NCI-H2029 treated with DMSO at 0.1 percent for 48 hours (cell line): ENCODE data around the gene PHEX.

Source experiments
- DNase-seq: peaks from one replicate; lab custom pipeline; 2025; lab: John Stamatoyannopoulos, UW

Gene PHEX

DNA sequence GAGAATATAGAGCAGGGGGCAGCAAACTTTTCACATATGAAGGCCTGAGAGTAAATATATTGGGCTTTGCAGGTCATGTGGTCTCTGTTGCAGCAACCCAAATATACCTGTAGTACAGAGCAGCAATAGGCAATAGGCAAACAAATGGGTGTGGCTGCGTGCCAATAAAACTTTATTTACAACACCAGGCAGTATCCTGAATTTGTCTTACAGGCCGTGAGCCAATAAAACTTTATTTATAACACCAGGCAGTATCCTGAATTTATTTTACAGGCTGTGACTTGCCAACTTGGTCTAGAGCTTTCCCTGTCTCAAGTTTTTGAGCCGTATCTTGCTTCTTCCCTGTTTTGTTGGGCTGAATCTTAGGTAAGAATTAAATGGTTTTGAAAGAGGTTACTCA is 118.2 kb downstream of the PHEX start:
- no peak for DNase-seq

DNA sequence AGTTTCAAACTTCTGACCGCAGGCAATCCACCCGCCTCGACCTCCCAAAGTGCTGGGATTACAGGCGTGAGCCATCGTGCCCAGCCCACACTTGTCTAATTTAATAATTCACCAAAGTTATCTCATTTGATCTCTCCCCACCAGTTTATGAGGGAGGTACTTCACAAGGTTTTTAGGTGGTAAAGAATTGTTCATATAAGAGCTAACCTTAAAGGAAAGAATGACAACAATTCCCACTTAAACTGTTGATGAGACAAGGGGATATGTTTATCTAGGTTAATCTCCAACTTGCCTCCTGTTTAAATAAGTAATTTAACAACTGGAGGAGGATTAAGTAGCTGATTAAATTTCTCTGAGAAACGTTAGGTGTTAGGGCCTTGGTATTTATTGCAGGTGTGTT is 123.0 kb downstream of the PHEX start:
- no peak for DNase-seq

DNA sequence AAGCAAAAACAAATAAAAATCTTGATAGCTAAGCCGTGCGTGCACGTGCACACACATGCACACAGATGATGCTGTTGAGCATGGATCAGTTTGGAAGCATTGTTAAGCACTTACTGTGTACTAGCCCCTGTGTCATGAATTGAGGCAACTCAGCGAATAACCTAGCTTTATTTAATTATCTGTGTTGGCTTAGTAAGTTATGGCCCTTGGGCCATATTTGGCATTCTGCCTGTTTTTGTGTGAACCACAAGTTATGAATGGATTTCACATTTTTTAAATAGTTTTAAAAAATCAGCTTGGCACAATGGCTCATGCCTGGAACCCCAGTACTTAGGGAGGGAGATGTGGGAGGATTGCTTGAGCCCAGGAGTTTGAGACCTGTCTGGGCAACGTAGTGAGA is 126.9 kb downstream of the PHEX start:
- DNase-seq: no peak

DNA sequence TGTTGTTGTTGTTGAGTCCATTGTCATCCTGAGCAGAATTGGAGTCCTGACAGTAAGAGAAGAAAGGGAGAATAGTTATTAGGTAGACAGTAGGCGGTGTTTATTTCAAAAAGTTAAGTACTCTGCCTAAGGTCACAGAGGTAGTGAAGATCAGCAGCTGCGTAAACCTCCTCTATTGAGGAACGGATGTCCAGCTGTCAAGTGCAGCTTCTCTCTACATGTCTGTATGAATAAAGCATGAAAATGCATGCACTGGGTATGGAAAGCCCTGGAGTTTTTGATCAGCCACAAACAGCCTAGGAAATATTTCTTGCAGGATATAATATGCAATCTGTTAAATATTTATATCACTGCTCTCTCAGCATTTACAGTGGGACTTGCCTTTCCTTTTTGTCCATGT is 131.2 kb downstream of the PHEX start:
- DNase-seq: no peak

DNA sequence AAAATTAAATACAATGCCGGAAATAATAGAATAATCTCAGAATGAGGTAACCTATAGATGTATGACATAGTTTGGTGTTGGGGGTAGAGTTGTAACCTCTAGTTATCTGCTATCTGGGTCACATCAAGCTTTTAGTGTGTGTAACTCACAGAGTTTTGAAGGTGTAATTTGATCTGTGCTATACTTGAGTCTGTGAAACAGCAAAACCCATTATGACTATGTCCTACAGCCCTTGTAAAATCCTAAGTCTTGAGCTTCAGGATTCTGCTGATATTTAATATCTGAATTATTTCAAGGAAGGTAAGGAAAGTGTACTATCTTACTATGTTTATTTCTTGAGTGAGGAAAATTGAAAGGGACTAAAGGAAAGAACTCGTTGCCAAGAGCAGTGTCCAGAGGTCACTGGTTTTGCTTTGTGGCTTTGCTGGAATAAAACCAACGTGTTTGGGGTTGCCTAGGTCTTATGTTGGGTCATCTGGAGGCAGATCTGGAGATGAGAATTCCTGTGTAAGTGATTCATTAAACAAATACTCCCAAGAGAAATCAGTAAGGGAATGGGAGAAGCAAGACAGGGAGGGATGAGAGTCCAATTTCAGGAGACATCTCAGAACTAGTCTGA is 132.8 kb downstream of the PHEX start:
- DNase-seq: no peak

DNA sequence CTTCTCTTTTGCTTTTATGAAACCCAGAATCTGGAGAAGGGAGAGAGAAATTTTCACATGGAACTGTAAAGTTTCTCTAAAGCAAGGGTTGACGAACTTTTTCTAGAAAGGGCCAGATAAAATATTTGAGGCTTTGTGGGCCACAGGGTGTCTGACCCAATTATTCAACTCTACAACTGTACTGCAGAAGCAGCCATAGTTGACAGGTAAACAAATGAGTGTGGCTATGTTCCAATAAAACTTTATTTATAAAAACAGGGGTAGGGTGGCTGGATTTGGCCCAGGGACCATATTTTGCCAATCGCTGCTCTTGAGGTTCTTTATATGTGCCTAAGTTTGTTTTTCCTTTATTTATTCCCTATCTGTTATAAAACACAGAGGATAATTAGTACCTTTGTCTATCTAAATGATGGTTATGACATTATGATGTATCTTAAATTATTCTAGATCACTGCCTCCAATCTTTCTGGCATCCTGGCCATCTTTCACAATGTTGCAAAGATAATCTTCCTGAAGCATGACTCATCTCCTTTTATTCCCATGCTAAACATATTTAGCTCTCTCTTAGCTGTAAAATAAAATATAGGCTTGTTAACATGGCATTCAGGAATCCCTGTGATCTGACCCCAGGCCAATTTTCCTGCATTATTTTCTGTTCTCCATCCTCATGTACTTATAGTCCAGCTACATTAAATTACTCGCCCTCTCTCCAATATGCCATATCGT is 133.8 kb downstream of the PHEX start:
- no peak for DNase-seq

DNA sequence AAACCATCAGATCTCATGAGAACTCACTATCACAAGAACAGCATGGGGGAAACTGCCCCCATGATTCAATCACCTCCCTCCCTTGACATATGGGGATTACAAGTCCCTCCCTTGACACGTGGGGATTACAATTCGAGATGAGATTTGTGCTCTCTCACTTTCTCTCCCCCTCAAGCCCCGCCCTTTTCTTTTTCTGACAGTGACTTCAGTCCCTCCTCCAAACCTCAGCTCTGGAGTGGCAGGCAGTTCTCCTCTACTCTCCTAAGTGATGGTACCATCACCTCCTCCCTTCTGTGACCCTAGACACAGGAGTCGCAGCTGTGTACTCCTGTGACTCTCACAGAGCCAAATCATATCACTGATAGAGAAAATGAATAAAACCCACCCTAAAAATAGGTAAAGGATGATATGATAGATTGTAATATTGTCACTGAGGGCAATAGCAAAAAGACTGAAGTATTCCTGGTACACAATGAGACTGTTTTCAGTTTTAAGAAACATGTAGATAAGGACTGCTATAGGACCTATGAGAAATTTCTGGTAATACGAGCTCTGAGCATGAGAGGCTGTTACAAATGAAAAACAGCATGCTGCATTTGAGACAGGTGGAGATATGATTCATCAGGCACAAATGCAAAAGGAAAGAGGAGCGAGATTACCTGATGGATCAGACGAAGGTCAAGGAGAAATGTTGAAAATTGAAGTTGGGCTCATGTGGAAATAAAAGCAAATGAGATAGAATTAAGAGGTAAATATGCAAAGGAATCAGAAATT is 139.3 kb downstream of the PHEX start:
- no peak for DNase-seq

DNA sequence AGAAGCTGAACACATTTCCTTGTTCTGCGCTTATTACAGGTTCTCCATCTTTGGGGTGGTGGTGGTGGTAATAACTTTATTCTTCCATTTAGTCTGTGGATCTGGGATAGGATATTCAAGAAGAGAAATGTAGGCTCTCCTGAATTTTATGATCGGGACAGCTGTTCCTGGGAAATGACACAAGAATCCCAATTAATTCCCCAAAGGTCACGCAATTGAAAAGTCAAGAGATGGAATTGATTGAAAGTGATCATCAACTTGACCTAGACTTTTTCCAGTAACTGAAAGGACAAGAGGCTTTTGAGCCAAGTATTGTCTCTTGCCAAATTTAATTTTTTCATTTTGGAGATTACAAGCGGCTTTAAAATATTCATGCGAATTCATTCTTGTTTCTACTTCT is 141.8 kb downstream of the PHEX start:
- no peak for DNase-seq

DNA sequence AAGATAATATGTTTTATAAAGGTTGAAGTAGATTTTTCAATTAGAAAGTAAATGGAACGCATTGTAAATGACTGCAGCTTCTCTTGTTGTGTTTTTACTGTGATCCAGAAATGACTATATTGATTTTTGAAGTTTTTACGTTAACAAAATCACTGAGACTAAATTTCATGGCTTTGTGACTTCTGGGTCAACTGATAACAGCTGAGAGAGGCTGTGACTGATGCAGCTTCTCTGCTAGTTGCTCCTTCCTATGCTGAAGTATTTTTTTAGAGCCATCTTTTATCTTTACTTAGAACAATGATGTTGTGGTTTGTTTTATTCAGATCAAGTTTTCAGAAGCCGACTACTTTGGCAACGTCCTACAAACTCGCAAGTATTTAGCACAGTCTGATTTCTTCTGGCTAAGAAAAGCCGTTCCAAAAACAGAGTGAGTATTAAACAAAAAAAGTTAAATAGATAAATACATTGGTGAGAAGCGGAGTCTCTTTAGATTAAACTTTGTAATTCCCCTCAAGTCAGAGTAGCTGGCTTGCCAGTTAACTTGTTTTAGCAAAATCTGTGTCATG is 145.9 kb downstream of the PHEX start:
- DNase-seq: no peak

DNA sequence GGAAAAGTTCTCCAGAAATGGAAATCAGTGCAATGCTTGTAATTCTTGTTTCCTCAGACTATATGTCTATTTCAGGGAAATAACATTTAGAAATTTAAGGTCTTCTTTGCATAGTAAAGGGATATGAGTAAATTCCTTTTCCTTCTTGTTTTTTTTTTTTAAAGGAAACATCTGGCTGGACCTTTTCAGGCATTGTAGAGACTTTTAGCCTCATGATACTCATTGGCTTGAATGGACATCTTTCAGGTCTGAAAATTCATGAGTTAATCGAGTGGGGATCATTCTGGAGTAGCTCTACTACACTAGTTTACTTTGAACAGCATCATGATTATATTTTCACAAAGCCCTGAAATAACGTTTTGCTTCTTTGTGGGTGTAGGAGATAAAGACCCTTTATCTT is 152.0 kb downstream of the PHEX start:
- no peak for DNase-seq

DNA sequence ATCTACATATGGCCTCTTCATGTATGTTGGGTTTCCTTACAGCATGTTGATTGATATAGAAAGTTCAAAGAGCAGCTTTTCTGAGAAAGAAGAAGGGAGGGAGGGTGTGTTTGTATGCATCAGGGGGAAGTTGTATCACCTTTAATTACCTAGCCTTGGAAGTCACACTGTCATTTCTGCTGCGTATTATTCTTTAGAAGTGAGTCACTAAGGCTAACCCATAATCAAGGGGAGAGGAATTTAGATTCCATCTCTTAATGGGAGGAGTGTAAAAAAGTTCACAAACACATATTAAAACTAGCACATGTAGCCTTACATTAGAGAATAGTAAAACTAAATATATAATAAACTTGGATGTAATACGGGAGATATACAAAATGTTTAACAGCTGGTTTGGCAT is 154.0 kb downstream of the PHEX start:
- no peak for DNase-seq

DNA sequence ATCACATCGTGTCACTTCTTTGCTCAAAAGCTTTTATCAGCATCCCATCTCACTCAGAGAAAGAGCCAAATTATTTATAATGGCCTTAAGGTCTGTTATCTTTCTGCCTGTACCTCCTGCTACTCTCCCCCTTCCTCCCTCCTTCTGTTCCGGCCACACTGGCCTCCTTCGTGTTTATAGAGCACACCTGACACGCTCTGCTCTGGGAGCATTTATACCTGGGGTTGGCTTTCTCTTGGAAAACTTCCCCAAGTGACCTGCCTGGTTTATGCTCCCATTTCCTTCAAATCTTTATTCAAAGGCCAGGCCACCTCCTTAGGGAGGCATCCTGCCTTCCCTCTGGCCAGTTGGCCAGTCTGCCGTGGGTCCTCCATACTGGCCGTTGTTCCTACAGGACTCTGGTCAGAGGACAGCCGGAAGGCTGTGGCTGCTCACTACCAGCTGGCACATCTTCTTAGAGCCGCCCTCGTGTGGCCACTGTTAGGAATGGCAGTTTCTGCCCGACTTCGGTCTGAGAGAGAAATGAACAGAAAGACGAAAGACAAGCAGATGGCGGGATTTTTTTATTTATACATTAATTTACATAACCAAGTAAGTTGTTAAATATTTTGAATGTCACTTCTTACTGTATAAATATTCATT is 160.4 kb downstream of the PHEX start:
- peak; percentile 1 for DNase-seq

DNA sequence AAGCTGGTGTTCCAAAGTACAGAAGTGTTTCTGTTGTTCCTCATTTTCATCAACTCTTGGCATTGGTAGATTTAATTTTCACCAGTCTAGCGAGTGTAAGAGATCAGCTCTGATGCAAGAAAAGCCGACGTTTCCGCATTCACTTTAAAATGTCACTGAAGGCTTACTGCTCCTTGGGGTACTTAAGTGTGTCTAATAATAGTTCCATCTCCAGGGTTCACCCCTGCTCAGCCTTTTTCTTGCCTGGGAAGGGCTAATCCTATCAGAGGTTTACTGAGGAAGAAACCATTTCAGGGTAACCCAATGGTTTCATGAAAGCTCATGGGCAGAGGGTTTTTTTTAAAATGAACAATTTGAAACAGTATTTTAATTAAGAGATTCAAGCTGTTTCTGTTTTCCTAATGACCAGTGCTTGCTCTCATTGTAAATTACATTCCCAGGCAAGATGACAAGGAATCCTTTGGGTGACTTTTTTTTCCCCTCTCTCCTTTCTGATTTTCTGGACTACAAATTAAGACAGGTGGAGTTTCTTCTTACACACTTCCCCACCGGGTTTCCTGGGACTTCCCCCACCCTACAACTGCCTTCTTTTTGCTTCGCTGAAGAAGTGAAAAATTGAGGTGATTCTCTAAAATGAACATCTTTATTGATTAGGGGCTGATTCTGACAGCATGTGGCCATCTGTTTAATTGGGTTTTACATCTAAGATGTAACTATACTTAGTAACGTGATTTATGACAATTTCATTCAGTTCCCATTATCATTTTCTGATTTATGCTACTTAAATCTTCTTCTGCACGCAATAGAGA is 161.9 kb downstream of the PHEX start:
- no peak for DNase-seq

DNA sequence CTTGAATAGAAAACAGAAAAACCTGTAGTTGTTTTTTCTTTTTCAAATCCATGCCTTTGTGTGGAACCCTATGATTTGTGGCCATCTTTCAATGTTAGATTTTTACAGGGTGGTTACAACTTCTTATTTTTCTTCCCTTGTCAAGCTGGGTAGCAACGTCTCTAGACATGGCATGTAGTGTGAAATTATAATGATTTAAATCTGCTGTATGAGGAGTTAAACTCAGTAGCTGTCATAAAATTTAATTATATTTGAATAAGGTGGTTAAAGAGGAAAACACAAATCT is 162.5 kb downstream of the PHEX start:
- no peak for DNase-seq

DNA sequence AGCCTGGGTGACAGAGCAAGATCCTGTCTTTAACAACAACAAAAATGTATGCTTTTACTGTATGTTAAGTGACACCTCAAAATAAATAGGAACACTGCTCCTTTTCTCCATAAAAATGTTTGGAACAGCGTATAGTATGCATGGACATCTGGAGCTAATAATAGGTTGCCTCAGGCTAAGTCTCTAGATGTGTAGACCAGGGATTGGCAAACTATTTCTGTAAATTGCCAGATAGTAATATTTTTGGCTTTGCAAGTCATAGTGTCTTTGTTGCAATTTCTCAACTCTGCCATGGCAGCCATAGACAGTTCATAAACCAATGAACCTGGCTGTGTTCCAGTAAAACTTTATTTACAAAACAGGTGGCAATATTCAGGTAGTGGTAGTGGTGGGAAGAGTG is 164.0 kb downstream of the PHEX start:
- DNase-seq: no peak

DNA sequence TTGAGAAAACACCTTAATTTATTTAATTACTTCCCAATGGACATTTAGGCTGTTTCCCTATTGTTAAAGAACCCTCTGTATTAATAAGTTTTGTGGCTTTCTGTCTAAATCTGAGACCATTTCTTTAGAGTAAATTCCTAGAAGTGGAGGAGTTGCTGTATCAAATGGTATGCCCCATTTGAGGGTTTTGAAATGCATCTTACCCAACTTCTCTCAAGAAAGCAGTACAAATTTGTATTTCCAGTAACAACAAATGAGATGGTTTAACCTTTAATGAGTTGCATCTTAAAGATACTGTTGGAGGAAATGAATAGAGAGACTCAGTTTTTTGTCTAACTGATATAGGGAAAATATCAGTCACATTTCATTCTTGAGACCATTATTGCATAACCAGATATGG is 170.1 kb downstream of the PHEX start:
- DNase-seq: no peak

DNA sequence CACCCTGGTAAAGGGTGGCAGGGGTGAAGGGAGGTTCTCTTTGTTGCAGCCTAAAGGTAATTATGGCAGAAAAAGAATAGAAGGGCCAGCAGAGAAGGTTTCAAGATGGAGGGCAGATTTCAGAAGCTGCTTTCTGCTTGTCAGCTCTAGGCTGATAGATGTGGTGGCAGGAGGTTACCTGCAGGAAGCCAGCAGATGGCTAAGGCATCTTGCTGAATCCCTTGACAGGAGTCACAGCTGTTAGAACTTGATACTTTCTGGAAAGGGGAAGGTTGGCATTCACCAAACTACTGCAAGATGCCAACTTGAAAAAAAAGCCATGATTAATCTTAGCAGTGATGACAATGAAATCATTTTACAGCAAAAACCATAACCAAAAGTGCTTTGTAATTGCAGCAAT is 171.1 kb downstream of the PHEX start:
- DNase-seq: no peak

DNA sequence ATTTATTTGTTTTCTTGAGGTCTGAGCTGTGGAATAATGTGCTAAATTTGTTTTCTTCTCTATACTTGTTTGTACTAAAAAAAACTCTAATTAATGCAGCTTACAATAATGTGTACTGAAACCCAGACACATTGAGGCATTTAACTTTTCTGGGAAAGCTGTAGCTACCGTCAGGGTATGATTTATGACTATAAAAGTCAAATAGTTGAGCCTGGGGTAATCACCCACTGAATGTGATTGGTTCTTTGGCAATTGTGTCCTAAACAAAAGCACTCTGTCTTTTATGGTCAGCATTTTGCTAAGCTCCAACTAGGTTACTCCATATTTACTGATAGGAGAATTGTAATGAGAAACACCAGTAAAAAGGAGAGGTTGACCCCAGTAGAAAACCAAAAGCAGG is 174.7 kb downstream of the PHEX start:
- DNase-seq: no peak

DNA sequence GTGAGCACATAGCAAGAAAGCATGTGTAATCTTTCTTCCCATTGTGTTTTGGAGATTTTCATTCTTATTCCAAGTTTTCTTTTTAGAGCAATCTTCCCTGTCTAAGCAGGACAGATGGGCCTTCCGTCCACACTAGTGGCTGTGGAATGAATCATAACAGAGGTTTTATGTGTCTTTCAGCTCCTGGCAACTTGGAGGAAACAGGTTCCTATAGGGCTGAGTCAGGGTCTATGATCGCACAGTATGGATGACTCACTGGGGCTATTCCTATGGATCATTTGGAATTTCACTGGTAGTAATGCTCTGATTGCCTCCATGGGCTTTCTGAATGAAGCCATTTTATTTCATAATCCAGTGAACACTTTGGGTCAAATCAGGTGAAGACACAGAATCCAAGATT is 188.8 kb downstream of the PHEX start:
- no peak for DNase-seq

DNA sequence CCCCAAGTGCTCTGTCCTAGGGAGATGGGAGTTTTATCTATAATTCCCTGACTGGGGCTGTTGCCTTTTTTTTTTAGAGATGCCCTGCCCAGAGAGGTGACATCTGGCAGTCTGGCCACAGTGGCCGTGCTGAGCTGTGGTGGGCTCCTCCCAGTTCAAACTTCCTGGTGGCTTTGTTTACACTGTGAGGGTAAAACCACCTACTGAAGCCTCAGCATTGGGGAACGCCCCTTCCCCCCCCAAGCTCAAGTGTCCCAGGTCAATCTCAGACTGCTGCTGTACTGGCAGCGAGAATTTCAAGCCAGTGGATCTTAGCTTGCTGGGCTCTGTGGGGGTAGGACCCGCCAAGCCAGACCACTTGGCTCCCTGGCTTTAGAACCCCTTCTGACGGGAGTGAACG is 202.3 kb downstream of the PHEX start:
- no peak for DNase-seq

DNA sequence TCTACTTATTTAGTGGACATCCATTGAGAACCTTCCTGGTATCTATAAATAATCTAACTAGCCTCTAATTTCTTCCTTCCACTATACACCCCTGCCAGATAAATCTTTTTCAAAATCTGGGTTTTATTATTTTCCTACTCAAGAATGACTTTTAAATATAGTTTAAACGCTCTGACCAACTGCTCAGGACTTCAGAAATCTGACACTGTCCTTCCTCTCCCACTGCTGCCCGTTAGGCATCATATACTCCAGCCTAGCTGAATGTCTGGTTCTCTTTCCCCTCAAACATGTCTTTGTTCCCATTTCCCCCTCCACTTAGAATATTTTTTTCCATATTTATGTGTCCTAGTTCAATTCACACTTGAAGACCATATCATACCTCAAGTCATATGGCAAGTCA is 205.4 kb downstream of the PHEX start:
- no peak for DNase-seq

DNA sequence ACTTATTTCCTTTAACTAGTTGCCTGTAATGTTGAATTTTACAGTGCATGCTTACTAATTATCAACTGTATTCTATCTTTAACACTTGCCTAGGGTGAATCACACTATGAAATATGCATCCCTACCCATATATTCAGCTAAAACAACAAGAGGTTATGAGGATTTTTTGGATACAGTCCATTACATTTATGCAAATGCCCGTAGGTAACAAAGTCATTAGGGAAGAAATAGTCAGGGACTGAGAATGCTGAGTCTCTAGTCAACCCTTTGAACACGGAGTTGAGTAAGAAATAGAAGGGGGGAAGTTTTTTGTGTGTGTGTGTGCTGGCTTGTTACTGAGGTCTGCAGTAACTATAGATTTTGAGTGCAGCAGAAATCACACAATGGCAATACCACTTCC is 214.5 kb downstream of the PHEX start:
- no peak for DNase-seq
